Measurements from ENCODE around the gene RHBDD2. TPM values are rescaled to one million over a fixed set of nuclear protein-coding genes. Genes with fewer than 3 reads are reported as not detected.

The RHBDD2 gene
- total and polyA plus RNA-seq, 9 of the 15 experiments (the other 6 are each of a cell fraction or from before 2014, with no cell fraction given): 3.3 to 36.7 (median 17.9) TPM

- TF ChIP-seq SOX6 (IDR thresholded peaks at IDR 0.05): peak; percentile 46; the same call in 1 of the 2 replicates
- TF ChIP-seq BMI1 (IDR thresholded peaks at IDR 0.05; ENCODE audit: low read length): peak; percentile 18; the same call in 1 of the 2 replicates
- TF ChIP-seq GTF2F1 (IDR thresholded peaks at IDR 0.05; ENCODE audit: low read depth, low read length): peak; percentile 73; the same call in 1 of the 2 replicates
- TF ChIP-seq NCOR1 (IDR thresholded peaks at IDR 0.05): peak; percentile 48
- TF ChIP-seq RFX1 (IDR thresholded peaks at IDR 0.05): peak; percentile 87
- peak in 2 of 3 experiments; percentile 74 to 77 for TF ChIP-seq YY1 (IDR thresholded peaks at IDR 0.05; ENCODE audit: borderline replicate concordance in 1 of 3, control insufficient read depth in 1 of 3, extremely low read depth in 1 of 3, insufficient read depth in 3 of 3, insufficient read length in 1 of 3, insufficient replicate concordance in 2 of 3, low read depth in 1 of 3, low read length in 2 of 3)
- peak; percentile 92 for TF ChIP-seq STAT6 (CRISPR knock-in tag; IDR thresholded peaks at IDR 0.05)
- peak; percentile 35 for TF ChIP-seq DMBX1 (CRISPR knock-in tag; IDR thresholded peaks at IDR 0.05; ENCODE audit: borderline replicate concordance)
- TF ChIP-seq, protein P1, sequence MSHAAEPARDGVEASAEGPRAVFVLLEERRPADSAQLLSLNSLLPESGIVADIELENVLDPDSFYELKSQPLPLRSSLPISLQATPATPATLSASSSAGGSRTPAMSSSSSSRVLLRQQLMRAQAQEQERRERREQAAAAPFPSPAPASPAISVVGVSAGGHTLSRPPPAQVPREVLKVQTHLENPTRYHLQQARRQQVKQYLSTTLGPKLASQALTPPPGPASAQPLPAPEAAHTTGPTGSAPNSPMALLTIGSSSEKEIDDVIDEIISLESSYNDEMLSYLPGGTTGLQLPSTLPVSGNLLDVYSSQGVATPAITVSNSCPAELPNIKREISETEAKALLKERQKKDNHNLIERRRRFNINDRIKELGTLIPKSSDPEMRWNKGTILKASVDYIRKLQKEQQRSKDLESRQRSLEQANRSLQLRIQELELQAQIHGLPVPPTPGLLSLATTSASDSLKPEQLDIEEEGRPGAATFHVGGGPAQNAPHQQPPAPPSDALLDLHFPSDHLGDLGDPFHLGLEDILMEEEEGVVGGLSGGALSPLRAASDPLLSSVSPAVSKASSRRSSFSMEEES (CRISPR knock-in tag; IDR thresholded peaks at IDR 0.05): no peak; the same call in 1 of the 2 replicates
- TF ChIP-seq ELK3 (CRISPR knock-in tag; IDR thresholded peaks at IDR 0.05): no peak
- TF ChIP-seq, protein P2, sequence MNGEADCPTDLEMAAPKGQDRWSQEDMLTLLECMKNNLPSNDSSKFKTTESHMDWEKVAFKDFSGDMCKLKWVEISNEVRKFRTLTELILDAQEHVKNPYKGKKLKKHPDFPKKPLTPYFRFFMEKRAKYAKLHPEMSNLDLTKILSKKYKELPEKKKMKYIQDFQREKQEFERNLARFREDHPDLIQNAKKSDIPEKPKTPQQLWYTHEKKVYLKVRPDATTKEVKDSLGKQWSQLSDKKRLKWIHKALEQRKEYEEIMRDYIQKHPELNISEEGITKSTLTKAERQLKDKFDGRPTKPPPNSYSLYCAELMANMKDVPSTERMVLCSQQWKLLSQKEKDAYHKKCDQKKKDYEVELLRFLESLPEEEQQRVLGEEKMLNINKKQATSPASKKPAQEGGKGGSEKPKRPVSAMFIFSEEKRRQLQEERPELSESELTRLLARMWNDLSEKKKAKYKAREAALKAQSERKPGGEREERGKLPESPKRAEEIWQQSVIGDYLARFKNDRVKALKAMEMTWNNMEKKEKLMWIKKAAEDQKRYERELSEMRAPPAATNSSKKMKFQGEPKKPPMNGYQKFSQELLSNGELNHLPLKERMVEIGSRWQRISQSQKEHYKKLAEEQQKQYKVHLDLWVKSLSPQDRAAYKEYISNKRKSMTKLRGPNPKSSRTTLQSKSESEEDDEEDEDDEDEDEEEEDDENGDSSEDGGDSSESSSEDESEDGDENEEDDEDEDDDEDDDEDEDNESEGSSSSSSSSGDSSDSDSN (IDR thresholded peaks at IDR 0.05; ENCODE audit: borderline replicate concordance in 1 of 2, low read depth in 2 of 2, low read length in 2 of 2): 0 out of 4 replicates have a peak, but pooled peaks of 1 of the 2 experiments have one; percentile 21
- TF ChIP-seq ZNF609 (CRISPR knock-in tag; IDR thresholded peaks at IDR 0.05; ENCODE audit: borderline replicate concordance): no peak
Observed at GRCh38 chr7:75914655-75915415, 36.0 kb downstream of the RHBDD2 start, which contains the start of gene POR (continued).

All from K562 (cell line).